ES-I3 (cell line): ENCODE data around the gene KRTAP12-4.
"Not testable (repeated sequence)": the region's sequence is repeated elsewhere in the genome, so short reads cannot be mapped to it uniquely, and the experiment has no call there.

Experiments used
- H3K36me3 ChIP-seq: 2 replicates; pipeline ENCODE4 v1.6.1; 2013; ENCODE audit warnings: mild to moderate bottlenecking, low read length, control low read depth, moderate library complexity; ENCODE audit not compliant: insufficient read depth
- H3K4me1 ChIP-seq: 2 replicates; pipeline ENCODE4 v1.6.1; 2013; ENCODE audit warnings: mild to moderate bottlenecking, control low read depth, low read length; ENCODE audit not compliant: insufficient read depth
- H3K9ac ChIP-seq: 2 replicates; pipeline ENCODE4 v1.6.1; 2013; ENCODE audit warnings: low read depth, mild to moderate bottlenecking, low read length, moderate library complexity
- H3K9me3 ChIP-seq: 2 replicates; pipeline ENCODE4 v1.6.1; 2013; ENCODE audit warnings: mild to moderate bottlenecking, low read length, moderate library complexity; ENCODE audit not compliant: control insufficient read depth, insufficient read depth

KRTAP12-4 gene

GRCh38 chr21:44681861-44682579 is 27.6 kb upstream of the KRTAP12-4 start, which contains the start of gene KRTAP12-1:
Gene KRTAP12-1 (minus strand): TSS chr21:44682163. CDS start chr21:44682123, 40 bp downstream.
- H3K9me3 ChIP-seq = no peaks in the 10 kb centered on the region; the same call in 1 of the 2 replicates
- peaks cover 7% of the 10 kb centered on the region; the same call in 1 of the 2 replicates for H3K4me1 ChIP-seq
- H3K9ac ChIP-seq = no peak within 1 kb of the TSS
- H3K36me3 ChIP-seq = no peaks in the 10 kb centered on the region

- Histone ChIP-seq H3K4me1 (no peaks in the 10 kb centered on the region), H3K36me3 (no peaks in the 10 kb centered on the region; the same call in 1 of the 2 replicates), H3K9me3 (no peaks in the 10 kb centered on the region; the same call in 1 of the 2 replicates), H3K9ac (no peak overlapping the region)
Observed at GRCh38 chr21:44681152-44681551, 26.7 kb upstream of the KRTAP12-4 start.

GRCh38 chr21:44677881-44678280 is 23.4 kb upstream of the KRTAP12-4 start:
- Histone ChIP-seq H3K9me3 (no peaks in the 10 kb centered on the region; the same call in 1 of the 2 replicates), H3K9ac (no peak overlapping the region), H3K4me1 (no peaks in the 10 kb centered on the region), H3K36me3 (no peaks in the 10 kb centered on the region; the same call in 1 of the 2 replicates)

- Histone ChIP-seq H3K36me3 (no peaks in the 10 kb centered on the region; the same call in 1 of the 2 replicates), H3K9ac (no peak overlapping the region), H3K4me1 (no peaks in the 10 kb centered on the region), H3K9me3 (peaks cover 3% of the 10 kb centered on the region; the same call in 1 of the 2 replicates)
Observed at GRCh38 chr21:44671911-44672310, 17.5 kb upstream of the KRTAP12-4 start.

GRCh38 chr21:44670642-44671432 is 16.4 kb upstream of the KRTAP12-4 start:
- H3K9ac ChIP-seq = no peak overlapping the region
- H3K36me3 ChIP-seq = no peaks in the 10 kb centered on the region
- peaks cover 3% of the 10 kb centered on the region; the same call in 1 of the 2 replicates for H3K9me3 ChIP-seq

GRCh38 chr21:44667612-44668011 is 13.2 kb upstream of the KRTAP12-4 start:
- H3K36me3 ChIP-seq = no peaks in the 10 kb centered on the region
- H3K9ac ChIP-seq = no peak overlapping the region

More at GRCh38 chr21:44670642-44671432, 16.4 kb upstream of the KRTAP12-4 start:
- H3K4me1 ChIP-seq = no peaks in the 10 kb centered on the region

GRCh38 chr21:44666401-44667320 is 12.2 kb upstream of the KRTAP12-4 start, which contains the start of gene KRTAP12-2:
Gene KRTAP12-2 (minus strand): TSS chr21:44666927. CDS start chr21:44666886, 41 bp downstream.
- peaks cover 3% of the 10 kb centered on the region; the same call in 1 of the 2 replicates for H3K9me3 ChIP-seq
- no peaks in the 10 kb centered on the region for H3K36me3 ChIP-seq
- no peaks in the 10 kb centered on the region for H3K4me1 ChIP-seq
- no peak within 1 kb of the TSS for H3K9ac ChIP-seq

More at GRCh38 chr21:44667612-44668011, 13.2 kb upstream of the KRTAP12-4 start:
- Histone ChIP-seq H3K4me1 (no peaks in the 10 kb centered on the region), H3K9me3 (peaks cover 3% of the 10 kb centered on the region; the same call in 1 of the 2 replicates)

GRCh38 chr21:44664691-44665090 is 10.2 kb upstream of the KRTAP12-4 start:
- no peaks in the 10 kb centered on the region for H3K36me3 ChIP-seq
- H3K9ac ChIP-seq = no peak overlapping the region
- no peaks in the 10 kb centered on the region; the same call in 1 of the 2 replicates for H3K9me3 ChIP-seq
- H3K4me1 ChIP-seq = no peaks in the 10 kb centered on the region

- not testable (repeated sequence) for H3K4me1 ChIP-seq, H3K9me3 ChIP-seq, H3K36me3 ChIP-seq, H3K9ac ChIP-seq
Observed at GRCh38 chr21:44661567-44661966, 7.1 kb upstream of the KRTAP12-4 start.

- Histone ChIP-seq H3K9ac (no peak overlapping the region), H3K36me3 (no peaks in the 10 kb centered on the region), H3K9me3 (no peaks in the 10 kb centered on the region), H3K4me1 (peaks cover 6% of the 10 kb centered on the region; the same call in 1 of the 2 replicates)
Observed at GRCh38 chr21:44658913-44659595, 4.6 kb upstream of the KRTAP12-4 start.

GRCh38 chr21:44658541-44658910 is 4.1 kb upstream of the KRTAP12-4 start:
- Histone ChIP-seq H3K4me1 (peaks cover 6% of the 10 kb centered on the region; the same call in 1 of the 2 replicates), H3K36me3 (no peaks in the 10 kb centered on the region), H3K9me3 (no peaks in the 10 kb centered on the region), H3K9ac (no peak overlapping the region)

- H3K4me1 ChIP-seq = peaks cover 6% of the 10 kb centered on the region; the same call in 1 of the 2 replicates
- H3K36me3 ChIP-seq = no peaks in the 10 kb centered on the region
- H3K9me3 ChIP-seq = no peaks in the 10 kb centered on the region
- no peak within 1 kb of the TSS for H3K9ac ChIP-seq
Observed at GRCh38 chr21:44657635-44658540, 3.4 kb upstream of the KRTAP12-4 start, which contains the start of gene KRTAP12-3. Gene KRTAP12-3 (plus strand): TSS chr21:44657932. CDS start chr21:44657980, 48 bp downstream.
